Activated naive CD8-positive, alpha-beta T cell (primary cell): ENCODE data around the gene JAZF1.

Source experiments
- H3K27ac Mint-ChIP-seq: one replicate; pipeline ENCODE4 v1.8.0; 2021; ENCODE audit warnings: mixed read lengths
- H3K27me3 Mint-ChIP-seq: one replicate; pipeline ENCODE4 v1.8.0; 2021; ENCODE audit warnings: mixed read lengths
- H3K36me3 Mint-ChIP-seq: one replicate; pipeline ENCODE4 v1.8.0; 2021; ENCODE audit warnings: mixed read lengths
- H3K4me1 Mint-ChIP-seq: one replicate; pipeline ENCODE4 v1.8.0; 2021; ENCODE audit warnings: low read depth, mixed read lengths
- H3K4me3 Mint-ChIP-seq: one replicate; pipeline ENCODE4 v1.8.0; 2021; ENCODE audit warnings: mild to moderate bottlenecking, mixed read lengths
- H3K9me3 Mint-ChIP-seq: one replicate; pipeline ENCODE4 v1.8.0; 2021; ENCODE audit warnings: low read depth, mixed read lengths

Gene JAZF1

DNA sequence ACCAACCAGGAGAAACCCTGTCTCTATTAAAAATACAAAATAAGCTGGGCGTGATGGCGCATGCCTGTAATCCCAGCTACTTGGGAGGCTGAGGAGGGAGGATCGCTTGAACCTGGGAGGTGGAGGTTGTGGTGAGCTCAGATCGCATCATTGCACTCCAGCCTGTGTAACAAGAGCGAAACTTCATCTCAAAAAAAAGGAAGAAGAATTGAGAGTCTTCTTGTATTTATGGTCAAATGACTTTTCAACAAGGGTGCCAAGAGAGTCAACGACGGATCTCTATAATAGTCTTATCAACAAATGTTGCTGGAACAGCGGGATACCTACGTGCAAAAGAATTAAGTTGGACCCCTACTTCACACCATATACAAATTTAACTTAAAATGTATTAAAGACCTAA lies 21.6 kb upstream of the JAZF1 start:
- Mint-ChIP-seq H3K9me3 (peaks cover 19% of the 10 kb centered on the region), H3K36me3 (peaks cover 7% of the 10 kb centered on the region), H3K27me3 (peaks cover 2% of the 10 kb centered on the region), H3K27ac (no peak overlapping the region), H3K4me1 (peaks cover 14% of the 10 kb centered on the region), H3K4me3 (no peak overlapping the region)

DNA sequence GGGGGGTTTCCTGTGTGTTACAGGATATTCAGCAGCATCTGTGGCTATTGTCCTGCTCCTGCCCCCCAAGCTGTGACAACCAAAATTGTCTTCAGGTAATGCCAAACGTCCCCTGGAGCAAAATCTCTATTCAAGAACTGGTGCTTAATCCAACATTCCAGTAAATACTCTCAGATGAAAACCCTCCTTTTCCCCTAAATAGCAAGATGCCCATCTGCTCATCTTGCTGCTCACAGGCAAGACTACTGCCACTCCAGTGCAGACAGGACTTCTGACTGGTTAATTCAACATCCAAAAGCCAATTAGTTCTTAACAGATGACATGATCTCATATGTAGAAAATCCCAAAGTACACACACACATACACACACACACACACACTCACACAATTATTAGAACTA lies 20.5 kb upstream of the JAZF1 start:
- peaks cover 10% of the 10 kb centered on the region for H3K9me3 Mint-ChIP-seq
- no peak overlapping the region for H3K27ac Mint-ChIP-seq
- H3K27me3 Mint-ChIP-seq = peaks cover 2% of the 10 kb centered on the region
- peaks cover 4% of the 10 kb centered on the region for H3K4me1 Mint-ChIP-seq
- no peak overlapping the region for H3K4me3 Mint-ChIP-seq
- no peaks in the 10 kb centered on the region for H3K36me3 Mint-ChIP-seq

DNA sequence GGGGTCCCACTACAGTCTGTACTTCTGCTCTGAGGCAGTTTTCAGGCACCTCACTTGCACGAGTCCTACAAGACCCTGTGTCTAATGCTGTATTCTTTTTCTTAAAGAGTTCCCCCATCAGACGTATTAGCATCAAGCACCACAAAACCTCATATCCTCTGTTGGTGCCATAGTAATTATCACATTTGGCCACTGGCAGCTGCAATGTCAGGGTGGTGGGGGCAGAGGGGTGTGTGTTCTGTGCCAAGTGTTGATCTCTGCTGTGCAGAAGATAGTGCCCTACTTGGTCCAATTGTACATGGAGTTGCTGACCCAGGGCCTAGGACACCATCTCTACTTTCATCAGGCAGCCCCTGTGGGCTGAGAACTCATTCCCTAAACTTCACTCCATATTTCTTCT lies 20.0 kb upstream of the JAZF1 start:
- Mint-ChIP-seq H3K4me3 (no peak overlapping the region), H3K9me3 (peaks cover 9% of the 10 kb centered on the region), H3K27ac (no peak overlapping the region), H3K4me1 (peaks cover 1% of the 10 kb centered on the region), H3K36me3 (no peaks in the 10 kb centered on the region), H3K27me3 (peaks cover 2% of the 10 kb centered on the region)

DNA sequence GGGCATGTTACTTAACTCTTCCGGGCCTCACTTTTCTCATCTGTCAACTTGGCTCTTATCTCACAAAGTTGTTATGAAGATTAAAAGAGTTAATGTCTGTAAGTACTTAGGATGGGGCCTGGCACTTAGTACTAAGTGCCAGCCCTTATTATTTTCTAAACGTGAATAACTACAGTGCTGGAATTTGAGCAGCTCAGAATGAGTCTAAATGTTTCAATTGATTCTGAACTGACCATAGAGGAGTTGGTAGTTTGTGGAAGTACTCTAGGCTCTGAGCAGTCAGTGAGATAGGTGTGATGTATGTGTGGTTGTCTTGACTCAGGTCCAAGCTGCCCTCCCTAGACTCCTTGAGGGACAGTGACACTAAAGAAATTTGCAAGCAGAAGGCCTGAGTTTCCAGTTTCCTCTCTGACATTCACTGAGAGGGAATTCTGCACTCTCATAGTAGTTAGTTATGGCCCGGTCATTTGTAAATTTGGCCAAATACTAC lies 18.5 kb upstream of the JAZF1 start:
- no peak overlapping the region for H3K27ac Mint-ChIP-seq
- H3K4me1 Mint-ChIP-seq = peaks cover 1% of the 10 kb centered on the region
- no peak overlapping the region for H3K4me3 Mint-ChIP-seq
- H3K9me3 Mint-ChIP-seq = no peaks in the 10 kb centered on the region
- no peaks in the 10 kb centered on the region for H3K36me3 Mint-ChIP-seq
- H3K27me3 Mint-ChIP-seq = peaks cover 2% of the 10 kb centered on the region

DNA sequence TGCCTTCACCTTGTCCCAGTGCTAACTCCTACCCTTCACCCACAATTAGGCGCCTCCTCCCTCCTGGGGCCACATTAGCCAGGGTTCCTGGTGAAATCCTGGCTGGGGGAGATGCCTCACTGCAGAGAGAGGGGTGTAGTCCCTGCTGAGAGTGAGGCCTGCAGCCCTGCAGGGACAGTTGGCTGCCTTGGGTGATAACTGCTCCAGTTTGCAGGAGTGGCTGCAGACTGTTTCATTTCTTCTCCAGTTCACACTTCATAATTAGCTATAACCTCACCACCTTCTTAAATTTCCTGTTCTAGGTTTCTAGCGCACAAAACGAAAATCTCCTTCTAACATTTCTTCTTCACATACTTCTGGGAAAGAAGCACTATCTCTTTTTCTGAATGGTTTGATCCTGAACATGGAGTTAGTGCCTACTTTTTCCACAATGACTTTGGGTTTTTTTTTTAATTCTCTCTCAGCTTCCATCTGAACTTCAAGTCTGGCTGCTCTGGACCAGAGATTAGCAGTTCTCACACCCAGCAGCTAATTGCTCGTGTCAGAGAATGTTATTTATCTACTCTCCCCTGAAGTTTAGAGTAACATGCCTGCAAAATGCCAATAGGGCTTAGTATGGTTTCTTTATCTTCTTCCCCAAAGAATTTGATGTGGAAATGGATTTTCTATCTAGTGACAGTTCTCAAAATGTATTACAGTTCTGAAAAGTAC lies 15.5 kb upstream of the JAZF1 start:
- H3K9me3 Mint-ChIP-seq = no peaks in the 10 kb centered on the region
- no peaks in the 10 kb centered on the region for H3K36me3 Mint-ChIP-seq
- H3K27me3 Mint-ChIP-seq = peaks cover 4% of the 10 kb centered on the region
- H3K27ac Mint-ChIP-seq = no peak overlapping the region
- H3K4me3 Mint-ChIP-seq = no peak overlapping the region
- H3K4me1 Mint-ChIP-seq = no peaks in the 10 kb centered on the region

DNA sequence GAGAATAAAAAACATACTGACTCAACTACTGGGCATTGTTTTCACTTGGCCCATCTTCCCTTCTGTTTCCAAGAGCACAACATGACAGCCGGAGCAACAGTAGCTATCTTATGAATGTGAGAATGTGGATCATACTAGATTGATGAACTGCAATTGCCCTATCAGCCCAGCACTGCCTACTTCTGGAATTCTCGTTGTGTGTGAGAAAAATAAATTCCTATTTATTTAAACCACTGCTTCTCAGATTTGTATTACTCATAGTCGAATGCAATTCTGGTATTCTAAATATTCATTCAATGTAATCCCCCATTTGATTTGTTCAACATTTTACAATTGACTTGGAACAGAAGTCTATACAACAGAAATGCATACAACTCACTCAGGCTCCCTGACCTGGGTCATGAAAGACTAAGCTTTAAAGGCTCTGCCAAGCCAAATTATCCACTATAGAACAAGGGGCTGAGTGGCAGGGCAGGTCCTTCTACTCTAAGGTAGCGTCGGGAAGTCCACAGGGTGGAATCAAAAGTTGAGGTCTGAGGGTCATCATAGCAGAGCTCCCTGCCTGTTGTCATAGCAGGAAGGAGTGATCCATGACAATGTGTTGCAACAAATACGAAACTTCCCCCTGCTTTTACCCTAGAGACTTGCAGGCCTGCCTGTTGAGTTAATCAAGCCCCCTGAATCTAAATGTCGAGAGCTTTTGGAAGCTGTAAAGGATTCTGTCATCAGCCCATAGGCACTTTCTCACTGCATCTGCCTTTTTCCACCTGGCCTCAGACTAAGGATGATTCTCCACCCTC lies 12.4 kb upstream of the JAZF1 start:
- no peak overlapping the region for H3K27ac Mint-ChIP-seq
- H3K9me3 Mint-ChIP-seq = no peaks in the 10 kb centered on the region
- no peak overlapping the region for H3K4me3 Mint-ChIP-seq
- H3K27me3 Mint-ChIP-seq = peaks cover 2% of the 10 kb centered on the region
- H3K36me3 Mint-ChIP-seq = no peaks in the 10 kb centered on the region
- H3K4me1 Mint-ChIP-seq = peaks cover 5% of the 10 kb centered on the region

DNA sequence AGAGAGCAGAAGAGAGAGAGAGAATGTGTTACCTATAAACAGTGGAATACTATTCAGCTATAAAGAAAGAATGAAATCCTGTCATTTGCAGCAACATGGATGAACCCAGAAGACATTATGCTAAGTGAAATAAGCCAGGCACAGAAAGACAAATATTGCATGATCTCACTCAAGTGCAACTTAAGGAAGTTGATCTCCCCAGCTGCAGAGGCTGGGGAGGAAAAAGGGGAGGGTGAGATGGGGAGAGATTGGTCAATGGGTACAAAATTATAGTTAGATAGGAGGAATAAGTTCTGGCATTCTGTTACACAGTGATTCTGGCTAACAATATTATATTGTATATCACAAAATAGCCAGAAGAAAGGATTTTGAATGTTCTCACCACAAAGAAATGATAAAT lies 11.2 kb upstream of the JAZF1 start:
- H3K27me3 Mint-ChIP-seq = peaks cover 2% of the 10 kb centered on the region

DNA sequence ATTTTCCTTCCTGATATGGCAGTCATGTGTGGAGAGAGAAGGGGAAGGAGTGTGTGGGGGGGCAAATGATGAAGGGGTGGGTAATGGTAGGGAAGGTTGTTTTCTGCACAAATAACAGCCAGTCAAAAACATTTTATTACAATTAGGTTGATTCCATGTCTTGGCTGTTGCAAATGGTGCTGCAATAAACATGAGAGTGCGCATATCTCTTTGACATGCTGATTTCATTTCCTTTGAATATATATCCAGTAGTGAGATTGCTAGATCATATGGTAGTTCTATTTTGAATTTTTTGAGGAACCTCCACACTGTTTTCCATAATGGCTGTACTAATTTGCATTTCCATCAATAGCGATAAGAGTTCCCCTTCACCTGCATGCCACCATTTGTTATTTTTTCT lies 10.6 kb upstream of the JAZF1 start:
- no peaks in the 10 kb centered on the region for H3K9me3 Mint-ChIP-seq
- H3K27ac Mint-ChIP-seq = no peak overlapping the region
- peaks cover 5% of the 10 kb centered on the region for H3K4me1 Mint-ChIP-seq
- H3K27me3 Mint-ChIP-seq = peaks cover 2% of the 10 kb centered on the region
- no peaks in the 10 kb centered on the region for H3K36me3 Mint-ChIP-seq
- no peak overlapping the region for H3K4me3 Mint-ChIP-seq

More for the DNA sequence above, 11.2 kb upstream of the JAZF1 start:
- Mint-ChIP-seq H3K4me3 (no peak overlapping the region), H3K9me3 (no peaks in the 10 kb centered on the region), H3K4me1 (peaks cover 5% of the 10 kb centered on the region), H3K36me3 (no peaks in the 10 kb centered on the region), H3K27ac (no peak overlapping the region)

DNA sequence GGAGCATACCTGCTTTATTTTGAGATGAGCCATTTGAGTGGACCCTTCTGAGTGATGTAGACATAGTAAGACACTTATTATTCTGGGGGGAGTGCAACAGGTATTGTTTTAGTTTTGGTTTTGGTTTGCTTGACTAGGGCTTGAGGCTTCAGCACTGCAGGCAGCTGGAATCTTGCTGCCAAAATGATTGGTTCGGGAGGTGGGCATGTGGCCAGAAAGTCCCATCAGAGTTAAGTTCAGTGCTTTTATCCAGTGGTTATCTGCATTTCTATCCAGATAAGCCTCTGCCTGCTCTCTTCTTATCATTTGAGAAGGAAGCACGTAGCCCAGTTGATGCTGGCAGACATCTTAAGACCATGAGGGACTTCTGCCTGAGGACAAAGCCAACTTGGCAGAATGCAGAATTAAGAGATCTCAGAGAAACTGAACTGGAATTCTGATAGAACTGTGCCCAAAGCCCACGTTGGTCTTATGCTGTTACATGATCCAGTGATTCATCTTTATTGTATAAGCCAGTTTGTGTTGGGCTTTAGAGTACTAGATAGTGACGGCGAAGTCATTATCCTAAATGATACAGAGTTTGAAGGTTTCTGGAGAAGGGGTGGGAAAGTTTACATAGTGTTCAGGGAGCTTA lies 9.6 kb upstream of the JAZF1 start:
- Mint-ChIP-seq H3K4me1 (peaks cover 5% of the 10 kb centered on the region), H3K36me3 (no peaks in the 10 kb centered on the region), H3K27me3 (peaks cover 4% of the 10 kb centered on the region), H3K27ac (no peak overlapping the region), H3K4me3 (no peak overlapping the region), H3K9me3 (no peaks in the 10 kb centered on the region)

DNA sequence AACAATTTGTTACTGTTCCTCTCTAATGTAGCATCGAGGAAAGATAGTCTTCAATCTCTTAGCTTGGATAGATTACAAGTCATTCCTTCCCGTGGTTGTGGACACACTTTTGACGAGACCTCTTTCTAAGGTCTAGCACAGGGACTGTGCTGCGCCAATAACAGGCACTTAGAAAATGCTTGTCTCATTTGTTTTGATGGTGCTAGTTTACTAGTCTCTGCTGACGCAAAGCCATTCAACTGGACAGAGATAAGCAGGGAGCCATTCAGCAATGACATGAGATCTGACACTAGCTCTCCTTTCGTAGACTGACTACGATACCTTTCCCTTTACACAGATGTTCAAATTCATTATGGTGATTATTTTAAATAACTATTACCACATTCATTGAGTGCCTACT lies 6.4 kb upstream of the JAZF1 start:
- Mint-ChIP-seq H3K4me3 (no peak overlapping the region), H3K9me3 (no peaks in the 10 kb centered on the region), H3K4me1 (peaks cover 5% of the 10 kb centered on the region), H3K27ac (no peak overlapping the region), H3K27me3 (peaks cover 4% of the 10 kb centered on the region), H3K36me3 (no peaks in the 10 kb centered on the region)

DNA sequence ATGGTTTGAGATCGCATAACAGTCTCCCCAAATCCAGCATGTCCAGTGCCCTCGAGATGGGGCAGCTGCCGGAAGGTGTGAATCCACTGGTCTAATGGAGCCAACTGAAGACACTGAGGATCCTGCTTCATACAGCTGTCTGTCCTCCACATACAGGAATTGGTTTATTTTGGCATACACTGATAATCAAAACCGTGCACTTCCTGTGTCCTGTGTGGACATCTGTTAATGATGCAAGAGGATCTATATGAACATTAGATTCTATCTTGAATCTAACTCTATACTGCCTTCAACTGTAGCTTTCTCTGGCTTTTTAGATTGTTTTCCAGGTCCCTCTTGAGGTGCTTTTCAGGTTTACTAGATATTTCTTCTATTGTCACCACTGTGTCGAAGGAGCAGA lies 3.0 kb upstream of the JAZF1 start:
- H3K27ac Mint-ChIP-seq = no peak overlapping the region

DNA sequence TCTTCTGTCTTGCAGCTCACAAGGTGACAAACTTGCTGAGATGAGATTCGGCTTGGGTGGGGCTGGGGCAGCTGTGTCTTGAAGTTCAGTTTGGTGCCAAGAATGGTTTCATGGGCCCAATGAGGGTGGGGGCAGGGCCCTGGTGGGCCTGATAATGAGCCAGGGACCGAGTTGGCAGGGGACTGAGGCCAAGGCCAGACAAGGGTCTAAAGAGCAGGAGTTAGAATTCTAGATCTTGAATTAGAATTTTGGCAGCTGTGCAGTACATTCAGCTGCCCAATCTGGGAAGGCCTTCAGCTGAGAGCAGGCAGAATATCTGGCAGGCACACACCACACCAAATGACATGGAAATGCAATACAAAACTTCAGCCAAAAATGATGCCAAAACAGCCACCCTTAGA lies 1.5 kb upstream of the JAZF1 start:
- peaks cover 13% of the 10 kb centered on the region for H3K4me1 Mint-ChIP-seq

More for the DNA sequence above, 3.0 kb upstream of the JAZF1 start:
- Mint-ChIP-seq H3K4me3 (no peak overlapping the region), H3K27me3 (peaks cover 2% of the 10 kb centered on the region), H3K4me1 (peaks cover 10% of the 10 kb centered on the region), H3K36me3 (no peaks in the 10 kb centered on the region), H3K9me3 (no peaks in the 10 kb centered on the region)

DNA sequence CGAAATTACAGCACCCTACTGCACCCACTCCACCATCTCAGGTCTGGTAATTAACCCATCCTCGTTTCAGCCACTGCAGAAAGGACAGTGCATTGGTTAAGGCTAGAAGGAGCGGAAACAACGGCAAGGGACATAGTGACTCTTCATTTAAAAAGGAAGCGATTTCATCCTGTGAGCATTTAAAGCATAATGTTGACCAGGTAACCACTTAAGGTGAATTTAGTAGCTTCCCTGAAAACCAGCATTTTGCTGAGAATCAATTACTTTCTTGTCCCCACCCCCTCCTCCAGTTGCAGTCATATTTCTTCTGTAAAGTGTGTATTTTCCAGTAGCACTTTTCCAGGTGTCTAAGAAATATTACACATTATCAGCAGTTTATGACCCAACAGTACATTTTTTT lies 821 bp upstream of the JAZF1 start:
- Mint-ChIP-seq H3K4me1 (peaks cover 14% of the 10 kb centered on the region), H3K27ac (peak overlapping the region; percentile 91), H3K36me3 (no peaks in the 10 kb centered on the region), H3K9me3 (no peaks in the 10 kb centered on the region), H3K27me3 (peaks cover 2% of the 10 kb centered on the region), H3K4me3 (peak overlapping the region; percentile 89)

More for the DNA sequence above, 1.5 kb upstream of the JAZF1 start:
- Mint-ChIP-seq H3K9me3 (no peaks in the 10 kb centered on the region), H3K36me3 (no peaks in the 10 kb centered on the region), H3K27ac (no peak overlapping the region), H3K27me3 (peaks cover 2% of the 10 kb centered on the region), H3K4me3 (no peak overlapping the region)

DNA sequence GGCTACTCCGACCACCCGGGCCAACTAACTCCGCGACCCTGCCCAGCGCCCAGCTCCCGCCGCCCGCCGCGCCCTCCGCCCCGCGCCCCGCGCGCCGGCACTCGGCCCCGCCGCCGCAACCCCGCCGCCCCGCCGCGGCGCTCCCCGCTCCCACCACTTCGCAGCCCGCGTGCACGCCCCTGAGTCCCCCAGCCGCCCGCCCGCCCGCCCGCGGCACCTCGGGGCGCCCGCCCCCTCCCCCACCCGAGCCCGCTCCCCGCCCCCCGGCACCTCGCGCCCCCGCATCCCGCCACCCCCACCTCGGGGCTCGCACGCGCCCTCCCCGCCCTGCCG lies 598 bp downstream of the JAZF1 start:
- Mint-ChIP-seq H3K27ac (no peak overlapping the region), H3K4me3 (no peak overlapping the region), H3K9me3 (no peaks in the 10 kb centered on the region), H3K4me1 (peaks cover 17% of the 10 kb centered on the region), H3K27me3 (no peaks in the 10 kb centered on the region), H3K36me3 (no peaks in the 10 kb centered on the region)
